Neural cell (in vitro differentiated cells): ENCODE results near the gene SRPK1. TPM values are rescaled to one million over a fixed set of nuclear protein-coding genes. Genes with fewer than 3 reads are reported as not detected.

Experiments used
- H2AFZ ChIP-seq: fragments of 200-600, 300-800 bp; sonication (generic), shearing (Covaris generic); 2 replicates; pipeline ENCODE4 v1.6.0; 2014; ENCODE audit warnings: low read depth, mild to moderate bottlenecking, antibody characterized with exemption, low read length, moderate library complexity
- H3F3A ChIP-seq: fragments of 200-600 bp; shearing (Covaris generic); 2 replicates; pipeline ENCODE4 v1.6.1; 2016; ENCODE audit warnings: mild to moderate bottlenecking, moderate library complexity, mixed read lengths, antibody characterized with exemption, low read length; ENCODE audit not compliant: insufficient read depth, poor library complexity, severe bottlenecking
- H3K27ac ChIP-seq: fragments of 200-600, 300-800 bp; sonication (generic), shearing (Covaris generic); 2 replicates; pipeline ENCODE4 v1.5.1; 2014; ENCODE audit warnings: mild to moderate bottlenecking, low read length, moderate library complexity
- H3K27me3 ChIP-seq: fragments of 300-800, 200-600 bp; sonication (generic), shearing (Covaris generic); 2 replicates; pipeline ENCODE4 v1.6.0; 2014; ENCODE audit warnings: mild to moderate bottlenecking, low read depth, low read length, moderate library complexity; ENCODE audit not compliant: insufficient read depth
- H3K36me3 ChIP-seq: fragments of 300-800, 200-600 bp; sonication (generic), shearing (Covaris generic); 2 replicates; pipeline ENCODE4 v1.5.1; 2014; ENCODE audit warnings: mild to moderate bottlenecking, antibody characterized with exemption, low read length, moderate library complexity; ENCODE audit not compliant: insufficient read depth
- H3K4me2 ChIP-seq: fragments of 300-800, 200-600 bp; sonication (generic), shearing (Covaris generic); 2 replicates; pipeline ENCODE4 v1.6.0; 2014; ENCODE audit warnings: mild to moderate bottlenecking, low read length
- H3K4me3 ChIP-seq: fragments of 300-800, 200-600 bp; sonication (generic), shearing (Covaris generic); 2 replicates; pipeline ENCODE4 v1.5.1; 2014; ENCODE audit warnings: mild to moderate bottlenecking, low read length, moderate library complexity
- H3K79me2 ChIP-seq: fragments of 200-600 bp; shearing (Covaris generic); replicated peaks from 2 replicates; pipeline ENCODE4 v1.6.0; 2014; ENCODE audit warnings: mild to moderate bottlenecking, low read length, moderate library complexity; ENCODE audit not compliant: insufficient read depth
- H3K9ac ChIP-seq: fragments of 300-800, 200-600 bp; sonication (generic), shearing (Covaris generic); 2 replicates; pipeline ENCODE4 v1.6.1; 2016; ENCODE audit warnings: mild to moderate bottlenecking, low read length, mixed read lengths
- H3K9me2 ChIP-seq: fragments of 200-600 bp; shearing (Covaris generic); 2 replicates; pipeline ENCODE4 v1.6.1; 2016; ENCODE audit warnings: mild to moderate bottlenecking, low read length, mixed read lengths; ENCODE audit not compliant: insufficient read depth
- H3K9me3 ChIP-seq: fragments of 200-600, 300-800 bp; sonication (generic), shearing (Covaris generic); 2 replicates; pipeline ENCODE4 v1.6.1; 2016; ENCODE audit warnings: mild to moderate bottlenecking, mixed run types, low read length, moderate library complexity, mixed read lengths
- H4K20me1 ChIP-seq: fragments of 200-600 bp; shearing (Covaris generic); 2 replicates; pipeline ENCODE4 v1.6.1; 2016; ENCODE audit warnings: mild to moderate bottlenecking, mixed run types; ENCODE audit not compliant: insufficient read depth
- CTCF ChIP-seq: fragments of 450-650 bp; IDR thresholded peaks from 2 replicates; pipeline ENCODE4 v1.5.1; 2014; ENCODE audit warnings: antibody characterized with exemption, mild to moderate bottlenecking, moderate library complexity; ENCODE audit not compliant: poor library complexity, severe bottlenecking
- EP300 ChIP-seq: fragments of 450-650 bp; conservative IDR thresholded peaks from 2 replicates; pipeline ENCODE4 v1.6.1; 2014; ENCODE audit warnings: antibody characterized with exemption, mild to moderate bottlenecking, moderate library complexity; ENCODE audit not compliant: poor library complexity, severe bottlenecking
- EZH2 ChIP-seq: fragments of 200-600, 300-800 bp; shearing (Covaris generic), sonication (generic); IDR thresholded peaks from 2 replicates; pipeline ENCODE4 v1.6.1; 2014; ENCODE audit warnings: antibody characterized with exemption, low read length, borderline replicate concordance, mild to moderate bottlenecking; ENCODE audit not compliant: insufficient read depth, poor library complexity, severe bottlenecking
- MXI1 ChIP-seq: fragments of 450-650 bp; conservative IDR thresholded peaks from 2 replicates; pipeline ENCODE4 v1.6.1; 2014; ENCODE audit warnings: antibody characterized with exemption, mild to moderate bottlenecking; ENCODE audit not compliant: poor library complexity, severe bottlenecking
- POLR2AphosphoS5 ChIP-seq: IDR thresholded peaks from 2 replicates; pipeline ENCODE4 v1.6.1; 2012
- RAD21 ChIP-seq: fragments of 450-650 bp; conservative IDR thresholded peaks from 2 replicates; pipeline ENCODE4 v1.6.1; 2014; ENCODE audit warnings: antibody characterized with exemption, mild to moderate bottlenecking, moderate library complexity
- REST ChIP-seq: IDR thresholded peaks from 2 replicates; pipeline ENCODE4 v1.6.1; 2012; ENCODE audit warnings: borderline replicate concordance
- SMC3 ChIP-seq: fragments of 450-650 bp; conservative IDR thresholded peaks from 2 replicates; pipeline ENCODE4 v1.6.1; 2014; ENCODE audit warnings: antibody characterized with exemption, mild to moderate bottlenecking, moderate library complexity; ENCODE audit not compliant: poor library complexity
- TAF1 ChIP-seq: IDR thresholded peaks from 2 replicates; pipeline ENCODE4 v1.6.1; 2012; ENCODE audit warnings: low read depth
- polyA plus RNA-seq: library from polyadenylated mRNA; depleted of rRNA; stranded (reverse); fragments of >200 nt; gene quantifications from 2 replicates; pipeline ENCODE4 v1.2.3, GENCODE V29; 2014

Gene SRPK1
- polyA plus RNA-seq, 1 donor from 2014 or later, result 39.9 TPM

GRCh38 chr6:35905841-35906498 lies 14.9 kb downstream of the SRPK1 start:
- Histone ChIP-seq H3K36me3 (no peaks in the 10 kb centered on the region), H3K27ac (no peak overlapping the region), H3K4me2 (no peak overlapping the region), H3K79me2 (peaks cover 51% of the 10 kb centered on the region), H3F3A (no peaks in the 10 kb centered on the region), H3K9me3 (peaks cover 18% of the 10 kb centered on the region), H3K27me3 (no peaks in the 10 kb centered on the region), H4K20me1 (no peaks in the 10 kb centered on the region), H3K9me2 (no peaks in the 10 kb centered on the region), H2AFZ (no peak overlapping the region), H3K9ac (no peak overlapping the region), H3K4me3 (no peak overlapping the region)
- TF ChIP-seq RAD21, result no peak
- no peak for TF ChIP-seq EZH2
- no peak for TF ChIP-seq POLR2AphosphoS5
- TF ChIP-seq MXI1, result no peak
- no peak for TF ChIP-seq CTCF
- TF ChIP-seq SMC3, result no peak
- TF ChIP-seq EP300, result no peak
- no peak for TF ChIP-seq REST
- TF ChIP-seq TAF1, result no peak

GRCh38 chr6:35905141-35905785 lies 15.6 kb downstream of the SRPK1 start:
- Histone ChIP-seq H3K9ac (no peak overlapping the region), H3F3A (no peaks in the 10 kb centered on the region), H3K4me2 (no peak overlapping the region), H3K27me3 (no peaks in the 10 kb centered on the region), H3K79me2 (peaks cover 50% of the 10 kb centered on the region), H4K20me1 (no peaks in the 10 kb centered on the region), H3K4me3 (no peak overlapping the region), H2AFZ (no peak overlapping the region), H3K36me3 (no peaks in the 10 kb centered on the region), H3K9me3 (peaks cover 13% of the 10 kb centered on the region), H3K27ac (no peak overlapping the region), H3K9me2 (no peaks in the 10 kb centered on the region)
- no peak for TF ChIP-seq SMC3
